HG03108 (cell line): Measurements from ENCODE around the gene FOXP1.

Experiments used
- ATAC-seq: cut with Tn5 transposase; IDR thresholded peaks from one replicate; pipeline ENCODE4 v1.9.1; 2021; ENCODE audit warnings: moderate library complexity; ENCODE audit not compliant: unreplicated experiment

Gene FOXP1

GRCh38 chr3:71052716-71053115 is 530.8 kb downstream of the FOXP1 start:
- ATAC-seq, result no peak

- no peak for ATAC-seq
Measured at GRCh38 chr3:71051893-71052687, 531.4 kb downstream of the FOXP1 start.

- ATAC-seq, result no peak
Measured at GRCh38 chr3:71051259-71051595, 532.3 kb downstream of the FOXP1 start.

GRCh38 chr3:71050538-71051258 is 532.8 kb downstream of the FOXP1 start:
- ATAC-seq, result no peak

- ATAC-seq, result no peak
Measured at GRCh38 chr3:71050166-71050537, 533.4 kb downstream of the FOXP1 start.

- no peak for ATAC-seq
Measured at GRCh38 chr3:71048948-71049347, 534.6 kb downstream of the FOXP1 start.

- no peak for ATAC-seq
Measured at GRCh38 chr3:71047616-71048531, 535.7 kb downstream of the FOXP1 start.

DNA sequence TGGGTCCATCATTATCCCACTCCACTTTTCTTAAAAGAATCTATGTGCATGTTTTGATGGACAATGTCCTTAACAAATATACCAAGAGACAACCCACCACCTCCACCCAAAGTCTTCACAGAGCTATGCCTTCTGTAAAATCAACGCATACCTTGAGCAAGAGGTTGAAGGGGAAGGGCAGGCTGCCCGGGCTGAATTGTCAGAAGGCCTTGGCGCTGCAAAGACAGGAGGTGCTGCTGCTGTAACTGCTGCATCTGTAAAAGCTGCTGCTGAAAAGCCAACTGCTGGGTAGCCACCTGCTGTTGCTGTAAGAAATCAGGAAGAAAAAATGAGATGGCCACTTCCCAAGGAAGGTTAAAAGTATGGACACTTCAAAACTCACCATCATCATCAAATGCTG is 536.7 kb downstream of the FOXP1 start:
- ATAC-seq, result no peak

DNA sequence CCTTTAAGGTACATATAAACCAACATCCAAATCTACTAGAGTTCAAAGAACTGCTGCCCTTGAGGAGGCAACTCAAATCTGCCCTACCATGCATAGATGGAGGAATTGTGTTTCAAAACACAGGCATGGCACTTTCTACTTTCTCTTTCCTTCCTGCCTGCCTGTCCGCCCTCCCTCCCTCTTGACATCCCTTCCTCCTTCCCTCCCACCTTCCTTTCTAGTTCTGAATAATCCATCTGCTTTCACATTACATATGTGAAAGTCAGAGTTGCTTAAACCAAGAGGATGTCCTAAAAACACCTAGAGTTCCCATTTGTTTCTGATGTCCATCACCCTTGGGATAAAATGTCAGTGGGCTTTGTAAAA is 537.6 kb downstream of the FOXP1 start:
- no peak for ATAC-seq

- ATAC-seq, result no peak
Measured at GRCh38 chr3:71045212-71045916, 538.2 kb downstream of the FOXP1 start.

GRCh38 chr3:71042759-71043158 is 540.8 kb downstream of the FOXP1 start:
- ATAC-seq, result no peak

- no peak for ATAC-seq
Measured at GRCh38 chr3:71041371-71041770, 542.2 kb downstream of the FOXP1 start.

DNA sequence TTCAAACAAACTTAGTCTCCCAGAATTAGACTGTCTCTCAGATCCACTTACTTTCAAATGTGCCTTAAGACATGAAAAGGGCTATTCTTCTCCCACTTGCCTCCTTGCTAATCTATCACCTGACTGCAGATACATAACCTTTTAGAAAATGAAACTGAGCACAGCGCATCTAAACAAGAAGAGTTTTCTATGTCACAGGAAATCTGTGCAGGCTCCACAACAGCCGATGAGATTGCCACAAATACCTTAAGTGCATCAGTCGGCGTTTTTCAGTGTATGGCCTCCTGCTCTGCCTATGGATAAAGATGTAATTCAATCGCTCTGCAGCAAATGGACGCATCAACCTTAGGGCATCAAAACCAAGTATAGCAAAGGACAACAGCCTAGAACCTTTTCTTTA is 544.2 kb downstream of the FOXP1 start:
- no peak for ATAC-seq

DNA sequence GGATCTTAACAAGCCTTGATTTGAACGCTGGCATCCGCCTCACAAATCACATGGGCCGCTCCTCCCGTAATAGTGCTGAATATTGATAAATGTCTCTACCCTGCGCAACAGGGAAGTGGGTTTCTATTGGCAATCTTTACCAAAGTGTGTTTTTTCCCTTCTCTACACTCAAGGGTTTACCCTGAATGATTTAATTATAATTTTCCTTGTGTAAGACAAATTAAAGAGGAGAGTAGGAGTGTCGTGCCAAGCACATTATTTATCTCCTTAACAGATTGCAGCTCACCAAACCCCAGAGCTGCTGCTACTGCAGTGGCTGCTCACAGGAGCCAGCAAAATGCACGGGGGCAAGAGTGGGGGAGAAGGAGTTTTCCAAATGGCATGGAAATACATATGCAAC is 545.8 kb downstream of the FOXP1 start:
- no peak for ATAC-seq

DNA sequence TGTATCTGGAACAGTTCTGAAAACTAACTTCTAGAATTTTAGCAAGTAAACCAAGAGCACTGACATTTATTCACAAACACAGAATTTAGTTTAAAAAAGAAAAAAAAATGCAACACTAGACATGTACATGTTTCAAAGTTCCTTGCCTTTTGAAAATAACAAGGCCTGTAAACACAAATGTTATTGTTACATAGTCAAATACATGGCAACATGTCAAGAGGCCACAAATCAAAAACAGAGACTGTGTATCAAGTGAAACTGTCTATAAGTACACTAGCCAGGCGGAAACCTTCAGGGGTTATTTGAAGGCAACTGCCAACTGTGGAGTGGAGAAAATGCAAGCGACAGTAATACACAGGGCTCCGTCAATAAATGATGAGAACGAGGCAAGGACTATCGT is 547.6 kb downstream of the FOXP1 start:
- no peak for ATAC-seq

GRCh38 chr3:71035314-71035713 is 548.2 kb downstream of the FOXP1 start:
- ATAC-seq, result no peak

- no peak for ATAC-seq
Measured at GRCh38 chr3:71033681-71034220, 549.8 kb downstream of the FOXP1 start.

DNA sequence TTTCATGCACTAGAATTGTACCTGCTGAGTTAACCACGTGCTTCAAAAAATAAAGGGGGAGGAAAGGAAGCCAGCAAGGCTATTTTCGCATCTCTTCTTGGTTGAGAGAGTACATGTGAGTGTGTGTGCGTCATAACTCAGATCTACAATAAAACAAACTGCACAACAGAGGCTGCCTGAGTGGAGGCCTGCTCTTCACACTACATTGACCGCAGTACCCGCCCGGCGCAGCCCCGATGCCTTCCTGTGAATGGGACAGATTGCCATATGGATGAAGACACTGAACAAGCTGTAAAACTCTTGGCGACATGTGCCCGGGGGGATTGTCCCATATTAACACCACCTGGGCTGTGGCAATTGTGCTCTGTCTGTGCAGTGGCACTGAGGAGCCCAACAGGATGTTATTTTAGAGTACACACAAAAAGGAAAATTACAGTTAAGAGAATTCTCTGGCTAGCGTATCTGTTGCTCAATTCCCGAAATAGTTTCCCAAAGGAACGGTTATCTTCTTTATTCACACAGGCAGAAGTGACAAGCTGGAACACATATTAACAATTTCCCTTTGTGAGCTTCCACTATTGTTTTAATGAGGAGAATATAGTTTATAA is 551.5 kb downstream of the FOXP1 start:
- ATAC-seq, result no peak

DNA sequence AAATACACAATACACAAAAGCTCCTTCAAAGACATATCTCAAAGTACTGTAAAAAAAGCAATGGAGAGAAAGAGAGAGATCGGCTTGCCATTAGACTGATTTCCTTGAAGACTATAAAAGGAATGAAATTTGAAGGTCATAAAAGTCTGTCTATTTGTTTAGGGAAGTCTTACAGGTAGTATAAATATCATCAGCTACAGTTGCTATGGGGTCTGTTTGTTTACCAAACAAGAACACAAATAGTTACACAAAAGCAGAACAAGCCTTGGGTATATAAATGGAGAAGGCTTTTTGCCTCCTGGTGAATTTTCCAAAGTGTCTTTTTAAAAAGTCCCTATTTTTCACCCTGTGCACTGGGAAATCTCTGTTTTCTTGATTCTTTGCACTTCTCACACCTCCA is 552.3 kb downstream of the FOXP1 start:
- ATAC-seq, result no peak

GRCh38 chr3:71030748-71031147 is 552.8 kb downstream of the FOXP1 start:
- ATAC-seq, result no peak
